ENCODE data around the gene TAF15.

DNA sequence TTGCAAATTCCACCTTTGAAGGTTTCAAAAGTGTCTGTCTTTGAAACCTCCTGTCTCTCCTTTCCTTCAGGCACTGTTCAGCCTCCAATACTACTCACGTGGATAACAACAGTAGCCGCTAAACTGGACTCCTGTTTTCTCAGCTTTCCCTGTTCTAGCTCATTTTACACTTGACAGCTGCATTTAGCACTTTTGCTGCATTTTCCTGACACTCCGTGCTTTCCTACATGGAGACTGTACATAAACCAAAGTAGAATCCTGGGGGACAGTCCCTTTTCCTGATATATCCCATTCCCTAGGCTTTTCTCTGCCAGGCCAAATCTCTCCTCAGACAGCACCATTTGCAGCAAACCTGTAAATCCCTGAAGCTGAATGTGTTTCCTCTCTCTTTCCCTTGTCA lies 67.2 kb downstream of the TAF15 start:
- TF ChIP-seq CTCF (IDR thresholded peaks at IDR 0.05; ENCODE audit: low read length) = no peak
- no peak for TF ChIP-seq EZH2 (optimal IDR thresholded peaks at IDR 0.05; ENCODE audit: low read depth, low read length)
- TF ChIP-seq EZH2phosphoT487 (IDR thresholded peaks at IDR 0.05; ENCODE audit: low read length) = no peak

All from MM.1S (cell line).